Measurements from ENCODE around the gene MEGF10.

DNA sequence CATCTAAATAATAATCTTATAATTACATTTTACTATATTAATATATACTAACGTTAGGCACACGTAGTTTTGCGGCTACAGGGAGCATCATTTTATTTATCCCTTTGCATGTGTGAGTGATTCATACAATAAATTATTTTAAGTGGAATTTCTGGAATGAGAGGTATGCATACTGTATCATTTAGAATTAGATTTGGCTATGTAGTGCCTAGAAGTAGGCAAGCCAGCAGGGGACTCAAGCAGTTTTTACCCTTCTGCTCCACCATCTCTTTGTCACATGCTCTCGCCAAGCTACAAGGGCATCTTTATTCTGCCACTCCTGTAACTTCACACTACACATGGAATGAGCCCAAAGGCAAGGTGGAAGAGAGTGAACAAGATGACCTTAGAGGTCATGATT is 60.8 kb downstream of the MEGF10 start:
- TF ChIP-seq BHLHE40 (IDR thresholded peaks at IDR 0.05; ENCODE audit: borderline replicate concordance) = no peak
- TF ChIP-seq NFRKB (IDR thresholded peaks at IDR 0.05) = no peak
- no peak for TF ChIP-seq FOXM1 (IDR thresholded peaks at IDR 0.05; ENCODE audit: borderline replicate concordance)
- TF ChIP-seq LEF1 (IDR thresholded peaks at IDR 0.05; ENCODE audit: borderline replicate concordance) = no peak
- no peak for TF ChIP-seq ARNT (IDR thresholded peaks at IDR 0.05)
- no peak for TF ChIP-seq SUZ12 (IDR thresholded peaks at IDR 0.05)
- TF ChIP-seq SP1 (IDR thresholded peaks at IDR 0.05) = no peak
- no peak for TF ChIP-seq ZNF384 (IDR thresholded peaks at IDR 0.05)

Data from HEK293T (cell line).